ENCODE measurements around the gene SLC66A2. TPM values are rescaled to one million over a fixed set of nuclear protein-coding genes. Genes with fewer than 3 reads are reported as not detected.

SLC66A2 gene
- total and polyA plus RNA-seq, 10 of the 15 experiments (the other 5 are each of a cell fraction or from before 2014, with no cell fraction given), result 0.69 to 42.5 (median 14.8) TPM

DNA sequence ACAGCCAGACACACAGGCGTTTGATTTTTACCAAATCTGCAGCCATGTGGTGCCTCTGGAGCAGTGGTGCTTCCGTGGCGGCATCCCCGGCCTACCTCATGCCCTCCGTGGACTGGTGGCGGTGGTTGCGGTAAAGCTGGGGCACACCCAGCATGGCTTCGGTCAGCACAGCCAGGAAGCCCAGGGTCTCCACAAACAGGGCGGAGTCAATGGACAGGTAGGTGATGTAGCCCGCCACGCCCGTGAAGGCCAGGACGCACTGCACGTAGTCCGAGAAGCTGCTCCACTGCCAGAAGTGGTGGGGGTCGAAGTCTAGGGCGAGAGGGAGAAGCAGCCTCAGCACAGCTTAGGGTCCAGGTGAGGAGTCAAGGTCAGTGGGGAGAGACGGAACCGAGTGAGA, 32.4 kb downstream of the SLC66A2 start:
- peaks cover 0 to 23% of the 10 kb centered on the region in 2 experiments; a peak in 3 of 4 replicates for H3K36me3 ChIP-seq (ENCODE audit: control insufficient read depth in 2 of 2, insufficient read depth in 2 of 2, low read length in 1 of 2)
- DNase-seq (ENCODE audit: low read depth, low spot score), result no peak
- in situ Hi-C loops (cut with MboI), result no loop called here
- H3K4me1 ChIP-seq (ENCODE audit: control insufficient read depth, insufficient read depth, low read length), result no peaks in the 10 kb centered on the region
- H2AFZ ChIP-seq (ENCODE audit: control insufficient read depth, low read depth, low read length), result no peak overlapping the region
- ChIA-PET SMC1A (ENCODE audit: uncharacterized antibody, unreplicated experiment) (no interaction called here), RAD21 (ENCODE audit: unreplicated experiment) (no interaction called here), POLR2A (no interaction called here), CTCF (no interaction called here)
- H3K27me3 ChIP-seq (replicated peaks in 1 of 2; ENCODE audit: control insufficient read depth in 2 of 2, insufficient read depth in 2 of 2, low read length in 1 of 2), result no peaks in the 10 kb centered on the region
- peaks cover 8% of the 10 kb centered on the region; the same call in 1 of the 3 replicates for H3K9me3 ChIP-seq (replicated peaks; ENCODE audit: control insufficient read depth, insufficient read depth, low read length)
- no peak overlapping the region for H3K4me3 ChIP-seq
- no peaks in the 10 kb centered on the region for H4K20me1 ChIP-seq (ENCODE audit: control insufficient read depth, insufficient read depth)
- BruUV-seq (replicated peaks), result no TSS peak
- H3K4me2 ChIP-seq (ENCODE audit: control insufficient read depth, insufficient read depth), result no peak overlapping the region
- H3K27ac ChIP-seq (ENCODE audit: control insufficient read depth, insufficient read depth), result no peak overlapping the region
- ATAC-seq, result no peak
- no peak overlapping the region for H3K9ac ChIP-seq (ENCODE audit: control insufficient read depth, insufficient read depth, low read length)
- intact Hi-C loops (cut with micrococcal nuclease; ENCODE audit: unreplicated experiment), result no loop called here
- no peaks in the 10 kb centered on the region for H3K79me2 ChIP-seq (ENCODE audit: control insufficient read depth, insufficient read depth, low read length)
- 96% methylated on average over 19 of the region's 19 CpGs for WGBS (ENCODE audit: insufficient coverage, insufficient replicate concordance, low lambda C conversion rate, missing lambda C conversion rate)
- TF ChIP-seq, protein P1, sequence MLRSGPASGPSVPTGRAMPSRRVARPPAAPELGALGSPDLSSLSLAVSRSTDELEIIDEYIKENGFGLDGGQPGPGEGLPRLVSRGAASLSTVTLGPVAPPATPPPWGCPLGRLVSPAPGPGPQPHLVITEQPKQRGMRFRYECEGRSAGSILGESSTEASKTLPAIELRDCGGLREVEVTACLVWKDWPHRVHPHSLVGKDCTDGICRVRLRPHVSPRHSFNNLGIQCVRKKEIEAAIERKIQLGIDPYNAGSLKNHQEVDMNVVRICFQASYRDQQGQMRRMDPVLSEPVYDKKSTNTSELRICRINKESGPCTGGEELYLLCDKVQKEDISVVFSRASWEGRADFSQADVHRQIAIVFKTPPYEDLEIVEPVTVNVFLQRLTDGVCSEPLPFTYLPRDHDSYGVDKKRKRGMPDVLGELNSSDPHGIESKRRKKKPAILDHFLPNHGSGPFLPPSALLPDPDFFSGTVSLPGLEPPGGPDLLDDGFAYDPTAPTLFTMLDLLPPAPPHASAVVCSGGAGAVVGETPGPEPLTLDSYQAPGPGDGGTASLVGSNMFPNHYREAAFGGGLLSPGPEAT (IDR thresholded peaks at IDR 0.05; ENCODE audit: low read depth), result no peak
- no peak for TF ChIP-seq POU2F2 (IDR thresholded peaks at IDR 0.05; ENCODE audit: borderline replicate concordance, low read depth, low read length)
- TF ChIP-seq SUPT20H (IDR thresholded peaks at IDR 0.05; ENCODE audit: borderline replicate concordance, control insufficient read depth, low read depth, low read length), result no peak
- no peak for TF ChIP-seq WRNIP1 (IDR thresholded peaks at IDR 0.05; ENCODE audit: borderline replicate concordance, low read depth, low read length)
- TF ChIP-seq, protein P2, sequence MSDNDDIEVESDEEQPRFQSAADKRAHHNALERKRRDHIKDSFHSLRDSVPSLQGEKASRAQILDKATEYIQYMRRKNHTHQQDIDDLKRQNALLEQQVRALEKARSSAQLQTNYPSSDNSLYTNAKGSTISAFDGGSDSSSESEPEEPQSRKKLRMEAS (IDR thresholded peaks at IDR 0.05; ENCODE audit: low read depth, low read length), result no peak
- TF ChIP-seq CBX5 (IDR thresholded peaks at IDR 0.05; ENCODE audit: low read depth), result no peak
- no peak for TF ChIP-seq NR2C2 (IDR thresholded peaks at IDR 0.05; ENCODE audit: borderline replicate concordance, control insufficient read depth, insufficient read length, low read depth)
- no peak for TF ChIP-seq CEBPB (IDR thresholded peaks at IDR 0.05; ENCODE audit: borderline replicate concordance in 1 of 2, low read depth in 2 of 2, low read length in 2 of 2)
- no peak for TF ChIP-seq NR2F1 (conservative IDR thresholded peaks at IDR 0.05)
- no peak for TF ChIP-seq EP300 (IDR thresholded peaks at IDR 0.05; ENCODE audit: borderline replicate concordance in 1 of 2, control insufficient read depth in 1 of 2, low read depth in 2 of 2, low read length in 2 of 2)
- no peak for TF ChIP-seq BACH1 (IDR thresholded peaks at IDR 0.05; ENCODE audit: borderline replicate concordance)
- no peak for TF ChIP-seq MXI1 (IDR thresholded peaks at IDR 0.05; ENCODE audit: low read depth, low read length)
- TF ChIP-seq MEF2B (IDR thresholded peaks at IDR 0.05; ENCODE audit: partially characterized antibody, poor library complexity, severe bottlenecking), result no peak
- no peak for TF ChIP-seq PML (IDR thresholded peaks at IDR 0.05; ENCODE audit: low read length)
- no peak for TF ChIP-seq MYB (IDR thresholded peaks at IDR 0.05; ENCODE audit: borderline replicate concordance, low read depth, low read length)
- no peak for TF ChIP-seq BMI1 (IDR thresholded peaks at IDR 0.05; ENCODE audit: borderline replicate concordance)
- no peak for TF ChIP-seq SMAD1 (IDR thresholded peaks at IDR 0.05; ENCODE audit: low read depth, partially characterized antibody)
- no peak for TF ChIP-seq IRF4 (IDR thresholded peaks at IDR 0.05; ENCODE audit: low read depth, low read length)
- TF ChIP-seq MEF2A (IDR thresholded peaks at IDR 0.05; ENCODE audit: insufficient read depth, low read depth, low read length), result no peak
- no peak for FAIRE-seq

All from GM12878 (cell line).